Mesothelial cell of epicardium (in vitro differentiated cells): ENCODE results near the gene MARCHF6. TPM values are rescaled to one million over a fixed set of nuclear protein-coding genes. Genes with fewer than 3 reads are reported as not detected.

ENCODE experiments used
- DNase-seq, 2 experiments: peaks; one replicate each; pipeline ENCODE4 v3.0.0; 2021; ENCODE audit warnings: low spot score in 2 of 2; ENCODE audit not compliant: unreplicated experiment in 2 of 2
- H3K27ac Mint-ChIP-seq: 2 replicates; pipeline ENCODE4 v1.8.0; 2021; ENCODE audit warnings: mixed read lengths
- H3K27me3 Mint-ChIP-seq: 2 replicates; pipeline ENCODE4 v1.8.0; 2021; ENCODE audit warnings: low read depth, mixed read lengths
- H3K36me3 Mint-ChIP-seq: 2 replicates; pipeline ENCODE4 v1.8.0; 2021; ENCODE audit warnings: mixed read lengths
- H3K4me1 Mint-ChIP-seq: 2 replicates; pipeline ENCODE4 v1.8.0; 2021; ENCODE audit warnings: mixed read lengths
- H3K4me3 Mint-ChIP-seq: 2 replicates; pipeline ENCODE4 v1.8.0; 2021; ENCODE audit warnings: mild to moderate bottlenecking, moderate library complexity, mixed read lengths
- H3K9me3 Mint-ChIP-seq: 2 replicates; pipeline ENCODE4 v1.8.0; 2021; ENCODE audit warnings: mixed read lengths
- total RNA-seq: library from RNA; stranded (reverse); gene quantifications from 3 replicates; pipeline ENCODE4 v1.2.1, GENCODE V29; 2021
- TF ChIP-seq, protein P1 (sequence below): fragments of 200-600 bp; sonication (generic); IDR thresholded peaks from one replicate; pipeline ENCODE4 v1.5.0; 2021; ENCODE audit warnings: antibody characterized with exemption; ENCODE audit not compliant: unreplicated experiment

Gene MARCHF6
- total RNA-seq, 1 donor from 2014 or later, result 273 TPM

DNA sequence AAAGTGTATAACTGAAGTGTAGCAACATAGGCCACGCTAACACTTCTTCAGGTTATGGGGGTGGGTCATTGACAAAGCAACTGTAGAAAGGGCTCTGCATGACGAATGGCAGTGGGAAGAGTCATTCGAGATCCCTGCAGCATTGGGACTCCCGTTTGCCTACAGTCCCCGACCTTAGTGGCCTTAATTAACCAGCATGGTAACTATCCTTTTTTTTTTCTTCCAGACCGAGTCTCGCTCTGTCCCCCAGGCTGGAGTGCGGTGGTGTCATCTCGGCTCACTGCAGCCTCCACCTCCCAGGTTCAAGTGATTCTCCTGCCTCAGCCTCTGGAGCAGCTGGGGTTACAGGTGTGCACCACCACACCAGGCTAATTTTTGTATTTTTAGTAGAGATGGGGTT lies 31.6 kb upstream of the MARCHF6 start:
- H3K9me3 Mint-ChIP-seq, result no peaks in the 10 kb centered on the region
- no peaks in the 10 kb centered on the region for H3K36me3 Mint-ChIP-seq

DNA sequence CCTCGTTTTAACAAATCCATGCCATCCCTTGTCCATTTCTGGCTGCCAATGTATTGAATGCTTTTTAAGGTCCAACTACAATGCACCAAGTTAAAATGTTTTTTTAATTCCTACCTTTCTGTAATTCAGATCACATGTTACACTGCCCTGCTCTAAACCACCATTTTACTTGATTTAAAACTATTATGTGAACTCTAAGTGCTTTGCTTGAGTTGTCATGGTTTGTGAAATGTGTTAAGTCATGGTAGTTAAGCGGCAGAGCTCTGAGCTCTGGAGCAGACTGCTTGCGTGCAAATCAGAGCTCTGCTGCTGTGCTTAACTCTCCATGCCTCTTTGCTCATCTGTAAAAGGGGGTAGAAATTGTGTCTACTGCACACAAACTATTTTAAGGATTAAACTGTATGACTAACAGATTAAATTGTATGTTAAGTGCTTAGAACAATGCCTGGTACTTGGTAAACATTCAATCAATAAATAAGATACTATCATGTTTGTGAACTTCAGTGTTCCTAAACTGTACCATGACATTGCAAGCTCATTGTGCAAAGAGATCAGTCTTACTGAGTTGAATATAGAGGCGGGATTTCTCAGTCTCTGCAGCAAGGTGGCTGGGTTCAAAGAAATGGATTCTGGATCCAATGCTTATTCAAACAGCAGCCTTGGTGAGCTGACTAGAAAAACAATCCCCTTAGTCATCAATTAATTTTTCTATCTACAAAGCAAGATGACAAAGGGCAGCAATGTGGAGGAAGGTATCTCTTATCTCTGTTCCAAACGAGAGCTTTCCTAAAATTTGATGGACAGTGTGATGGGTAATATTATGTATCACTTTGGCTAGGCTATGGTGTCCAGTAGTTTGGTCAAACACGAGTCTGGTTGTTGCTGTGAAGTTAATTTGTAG lies 29.7 kb upstream of the MARCHF6 start:
- no peak overlapping the region for H3K4me3 Mint-ChIP-seq
- DNase-seq, result no peak
- no peak overlapping the region for H3K27ac Mint-ChIP-seq
- no peaks in the 10 kb centered on the region for H3K9me3 Mint-ChIP-seq
- H3K4me1 Mint-ChIP-seq, result peaks cover 3% of the 10 kb centered on the region
- TF ChIP-seq, protein P1, sequence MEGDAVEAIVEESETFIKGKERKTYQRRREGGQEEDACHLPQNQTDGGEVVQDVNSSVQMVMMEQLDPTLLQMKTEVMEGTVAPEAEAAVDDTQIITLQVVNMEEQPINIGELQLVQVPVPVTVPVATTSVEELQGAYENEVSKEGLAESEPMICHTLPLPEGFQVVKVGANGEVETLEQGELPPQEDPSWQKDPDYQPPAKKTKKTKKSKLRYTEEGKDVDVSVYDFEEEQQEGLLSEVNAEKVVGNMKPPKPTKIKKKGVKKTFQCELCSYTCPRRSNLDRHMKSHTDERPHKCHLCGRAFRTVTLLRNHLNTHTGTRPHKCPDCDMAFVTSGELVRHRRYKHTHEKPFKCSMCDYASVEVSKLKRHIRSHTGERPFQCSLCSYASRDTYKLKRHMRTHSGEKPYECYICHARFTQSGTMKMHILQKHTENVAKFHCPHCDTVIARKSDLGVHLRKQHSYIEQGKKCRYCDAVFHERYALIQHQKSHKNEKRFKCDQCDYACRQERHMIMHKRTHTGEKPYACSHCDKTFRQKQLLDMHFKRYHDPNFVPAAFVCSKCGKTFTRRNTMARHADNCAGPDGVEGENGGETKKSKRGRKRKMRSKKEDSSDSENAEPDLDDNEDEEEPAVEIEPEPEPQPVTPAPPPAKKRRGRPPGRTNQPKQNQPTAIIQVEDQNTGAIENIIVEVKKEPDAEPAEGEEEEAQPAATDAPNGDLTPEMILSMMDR, result no peak
- peaks cover 2% of the 10 kb centered on the region for H3K27me3 Mint-ChIP-seq
- H3K36me3 Mint-ChIP-seq, result no peaks in the 10 kb centered on the region

More for the DNA sequence above, 31.6 kb upstream of the MARCHF6 start:
- H3K27me3 Mint-ChIP-seq, result no peaks in the 10 kb centered on the region
- TF ChIP-seq, protein P1, result no peak
- peaks cover 3% of the 10 kb centered on the region for H3K4me1 Mint-ChIP-seq
- DNase-seq, result no peak
- H3K27ac Mint-ChIP-seq, result no peak overlapping the region
- H3K4me3 Mint-ChIP-seq, result no peak overlapping the region

DNA sequence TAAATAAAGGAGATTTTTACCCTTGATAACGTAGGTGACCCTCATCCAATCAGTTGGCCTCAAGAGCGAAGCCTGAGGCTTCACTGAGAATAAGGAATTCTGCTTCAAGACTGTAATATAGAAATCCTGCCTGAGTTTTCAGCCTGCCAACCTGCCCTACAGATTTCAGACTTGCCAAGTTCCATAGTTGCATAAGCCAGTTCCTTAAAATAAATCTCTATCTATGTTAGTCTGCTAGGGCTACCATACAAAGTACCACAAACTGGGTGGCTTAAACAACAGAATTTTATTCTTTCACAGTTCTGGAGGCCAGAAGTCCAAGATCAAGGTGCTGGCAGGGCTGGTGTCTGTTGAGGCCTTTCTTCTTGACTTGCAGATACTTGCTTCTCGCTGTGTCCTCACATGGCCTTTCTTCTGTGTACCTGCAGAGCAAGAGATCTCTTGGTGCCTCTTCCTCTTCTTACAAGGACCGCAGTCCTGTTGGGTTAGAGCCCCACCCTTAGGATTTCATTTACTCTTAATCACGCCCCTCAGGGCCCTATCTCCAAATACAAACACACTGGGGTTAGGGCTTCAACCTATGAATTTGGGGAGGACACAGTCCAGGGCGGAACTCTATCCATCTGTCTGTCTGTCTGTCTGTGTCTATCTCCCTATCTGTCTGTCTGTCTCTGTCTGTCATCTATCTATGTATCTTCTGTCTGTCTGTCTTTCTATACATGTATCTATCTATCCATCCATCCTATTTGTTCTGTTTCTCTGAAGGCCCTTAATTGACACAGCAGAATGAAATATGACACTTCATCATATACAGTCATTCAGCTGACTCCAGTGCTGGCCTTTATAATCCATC lies 28.8 kb upstream of the MARCHF6 start:
- Mint-ChIP-seq H3K27ac (no peak overlapping the region), H3K27me3 (peaks cover 8% of the 10 kb centered on the region)

DNA sequence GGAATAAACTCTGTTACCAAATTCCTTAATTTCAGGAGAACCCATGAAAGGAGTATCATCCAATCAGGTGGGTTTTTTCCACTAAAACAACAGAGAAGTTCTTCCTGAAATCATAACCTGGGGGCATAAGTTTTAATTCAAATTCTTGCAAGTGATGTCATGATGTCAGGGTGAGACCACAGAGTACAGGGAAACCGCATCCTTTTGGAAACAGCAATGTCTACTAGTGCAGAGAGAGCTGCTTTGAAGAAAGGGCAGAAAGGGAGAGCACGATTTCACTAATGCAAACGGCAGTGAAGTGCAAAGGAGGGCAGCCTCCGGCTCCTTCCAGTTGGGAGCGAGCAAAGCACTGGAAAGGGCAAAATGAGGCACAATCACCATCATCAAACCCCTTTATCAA lies 25.2 kb upstream of the MARCHF6 start:
- DNase-seq, result no peak
- TF ChIP-seq, protein P1, result no peak
- H3K9me3 Mint-ChIP-seq, result no peaks in the 10 kb centered on the region
- H3K27ac Mint-ChIP-seq, result no peak overlapping the region
- peaks cover 41% of the 10 kb centered on the region for H3K27me3 Mint-ChIP-seq
- H3K4me3 Mint-ChIP-seq, result no peak overlapping the region
- H3K36me3 Mint-ChIP-seq, result no peaks in the 10 kb centered on the region
- peaks cover 29% of the 10 kb centered on the region for H3K4me1 Mint-ChIP-seq

More for the DNA sequence above, 28.8 kb upstream of the MARCHF6 start:
- no peak for DNase-seq
- TF ChIP-seq, protein P1, result no peak
- H3K4me3 Mint-ChIP-seq, result no peak overlapping the region
- no peaks in the 10 kb centered on the region for H3K36me3 Mint-ChIP-seq
- no peaks in the 10 kb centered on the region for H3K9me3 Mint-ChIP-seq
- peaks cover 3% of the 10 kb centered on the region for H3K4me1 Mint-ChIP-seq

DNA sequence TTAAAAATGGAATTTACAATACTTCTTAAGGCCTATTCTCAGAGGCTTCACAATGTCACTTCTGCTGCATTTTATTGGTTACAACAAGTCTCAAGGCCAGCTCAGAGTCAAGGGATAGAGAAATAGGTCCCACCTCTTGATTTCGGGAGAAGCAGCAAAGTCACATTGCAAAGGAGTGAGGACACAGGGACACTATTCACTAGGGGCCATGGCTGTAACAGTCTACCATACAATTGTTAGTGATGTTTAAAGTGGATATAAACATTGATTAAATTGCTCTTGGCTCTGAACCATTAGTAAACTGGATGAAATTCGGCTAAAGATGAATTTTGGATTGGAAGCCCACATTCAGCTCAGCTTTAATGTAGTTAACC lies 24.1 kb upstream of the MARCHF6 start:
- Mint-ChIP-seq H3K4me3 (no peak overlapping the region), H3K4me1 (peaks cover 29% of the 10 kb centered on the region), H3K27ac (no peak overlapping the region), H3K9me3 (no peaks in the 10 kb centered on the region), H3K36me3 (no peaks in the 10 kb centered on the region), H3K27me3 (peaks cover 51% of the 10 kb centered on the region)
- no peak for DNase-seq
- TF ChIP-seq, protein P1, result no peak
